HCT116 (cell line): Measurements from ENCODE around the gene BAHCC1. TPM values are rescaled to one million over a fixed set of nuclear protein-coding genes. Genes with fewer than 3 reads are reported as not detected.

Source experiments
- ATAC-seq: fragments of 200-7000 bp; cut with Tn5 transposase; 2 replicates; pipeline ENCODE4 v1.9.1; 2020; ENCODE audit warnings: mild to moderate bottlenecking, moderate library complexity
- BruUV-seq: library from RNA; stranded (reverse); fragments of 400-500 nt; replicated peaks from 2 replicates; lab custom pipeline; 2021; lab: Mats Ljungman, UMichigan
- CTCF ChIA-PET: fragments of 300-600 bp; sonication (Branson Sonifier 250); formaldehyde crosslinking; loops from one replicate; lab custom pipeline; 2021; ENCODE audit warnings: antibody characterized with exemption; lab: Charles Lee
- POLR2A ChIA-PET: fragments of 300-600, 350-600 bp; sonication (Branson Sonifier 250); formaldehyde crosslinking; loops from one replicate; lab custom pipeline; 2021; ENCODE audit warnings: antibody characterized with exemption; lab: Charles Lee
- RAD21 ChIA-PET, 2 experiments: fragments of 300-600 bp; sonication (Branson Sonifier 250); formaldehyde crosslinking; loops; one replicate each; lab custom pipeline; 2023; ENCODE audit warnings: low total read pairs in 2 of 2; ENCODE audit not compliant: uncharacterized antibody in 2 of 2, unreplicated experiment in 2 of 2, low non-redundant PET in 1 of 2; lab: Charles Lee
- DNase-seq: peaks from one replicate; pipeline ENCODE4 v3.0.0-alpha.2; 2010; ENCODE audit warnings: low read depth, low spot score
- H2AFZ ChIP-seq: fragments of 200-600 bp; shearing (Covaris generic), sonication (generic); 2 replicates; pipeline ENCODE4 v1.6.1; 2017; ENCODE audit warnings: low read depth, mixed run types, mixed read lengths, antibody characterized with exemption, low read length; ENCODE audit not compliant: poor library complexity, severe bottlenecking
- H3K27ac ChIP-seq: 2 replicates; pipeline ENCODE4 v1.5.1; 2012; ENCODE audit warnings: low read depth, low read length
- H3K27me3 ChIP-seq: fragments of 200-600 bp; sonication (generic); 2 replicates; pipeline ENCODE4 v1.6.1; 2016; ENCODE audit warnings: mixed run types, low read length, mixed read lengths; ENCODE audit not compliant: insufficient read depth
- H3K36me3 ChIP-seq, 2 experiments: fragments of 200-500 bp in 1 of 2; fragments of 200-600 bp in 1 of 2; sonication (Bioruptor generic) in 1 of 2; sonication (generic) in 1 of 2; 2 replicates each; pipeline versions ENCODE4 v1.5.1 to v1.6.1; 2014 to 2016; ENCODE audit warnings: low read length in 2 of 2, inconsistent platforms in 1 of 2, mixed read lengths in 1 of 2, mixed run types in 1 of 2; ENCODE audit not compliant: insufficient read depth in 2 of 2, control insufficient read depth in 1 of 2
- H3K4me1 ChIP-seq, 2 experiments: fragments of 200-600 bp in 1 of 2; sonication (generic) in 1 of 2; 2 replicates each; pipeline versions ENCODE4 v1.5.1 to v1.6.1; 2012 to 2017; ENCODE audit warnings: low read length in 2 of 2, inconsistent platforms in 1 of 2, mild to moderate bottlenecking in 1 of 2, mixed read lengths in 1 of 2, mixed run types in 1 of 2, moderate library complexity in 1 of 2; ENCODE audit not compliant: insufficient read depth in 2 of 2, control insufficient read depth in 1 of 2
- H3K4me2 ChIP-seq: fragments of 200-600 bp; sonication (generic); 2 replicates; pipeline ENCODE4 v1.6.1; 2017; ENCODE audit warnings: mixed run types, low read length, mixed read lengths
- H3K4me3 ChIP-seq, 2 experiments: fragments of 200-600 bp in 1 of 2; sonication (generic) in 1 of 2; replicated peaks in 1 of 2; 2 replicates each; pipeline ENCODE4 v1.5.1; 2011 to 2016; ENCODE audit warnings: low read length in 2 of 2, control low read depth in 1 of 2, low read depth in 1 of 2, mild to moderate bottlenecking in 1 of 2, mixed read lengths in 1 of 2, mixed run types in 1 of 2
- H3K79me2 ChIP-seq: fragments of 200-600 bp; sonication (generic); 2 replicates; pipeline ENCODE4 v1.6.1; 2017; ENCODE audit warnings: mild to moderate bottlenecking, mixed run types, low read length, moderate library complexity, mixed read lengths; ENCODE audit not compliant: insufficient read depth
- H3K9ac ChIP-seq: fragments of 200-600 bp; sonication (generic); 2 replicates; pipeline ENCODE4 v1.6.1; 2016; ENCODE audit warnings: low read length, mixed read lengths
- H3K9me2 ChIP-seq: fragments of 200-600 bp; sonication (generic), shearing (Covaris generic); 2 replicates; pipeline ENCODE4 v1.6.1; 2017; ENCODE audit warnings: mixed run types, mild to moderate bottlenecking, moderate library complexity; ENCODE audit not compliant: insufficient read depth
- H3K9me3 ChIP-seq, 2 experiments: fragments of 200-500 bp in 1 of 2; fragments of 200-600 bp in 1 of 2; sonication (Bioruptor generic) in 1 of 2; sonication (generic) in 1 of 2; 2 replicates each; pipeline ENCODE4 v1.6.1; 2014 to 2017; ENCODE audit warnings: low read length in 2 of 2, mixed read lengths in 2 of 2, inconsistent platforms in 1 of 2, low read depth in 1 of 2, mild to moderate bottlenecking in 1 of 2, mixed run types in 1 of 2, moderate library complexity in 1 of 2; ENCODE audit not compliant: control insufficient read depth in 1 of 2, insufficient read depth in 1 of 2
- H4K20me1 ChIP-seq: fragments of 200-600 bp; sonication (generic), shearing (Covaris generic); 2 replicates; pipeline ENCODE4 v1.6.1; 2017; ENCODE audit warnings: mixed run types, mild to moderate bottlenecking, moderate library complexity; ENCODE audit not compliant: insufficient read depth
- CEBPB ChIP-seq: IDR thresholded peaks from 2 replicates; pipeline ENCODE4 v1.6.1; 2012; ENCODE audit warnings: low read depth
- JUND ChIP-seq: IDR thresholded peaks from 2 replicates; pipeline ENCODE4 v1.6.1; 2012
- MAX ChIP-seq: IDR thresholded peaks from 2 replicates; pipeline ENCODE4 v1.6.1; 2012
- POLR2A ChIP-seq: IDR thresholded peaks from 2 replicates; pipeline ENCODE4 v1.7.0; 2011; ENCODE audit warnings: borderline replicate concordance; ENCODE audit not compliant: insufficient read depth, insufficient read length; ENCODE audit errors: extremely low read depth
- SIN3A ChIP-seq: IDR thresholded peaks from 2 replicates; pipeline ENCODE4 v1.6.1; 2012; ENCODE audit warnings: low read depth
- SP1 ChIP-seq: IDR thresholded peaks from 2 replicates; pipeline ENCODE4 v1.6.1; 2012; ENCODE audit warnings: low read depth
- SRF ChIP-seq: IDR thresholded peaks from 2 replicates; pipeline ENCODE4 v1.6.1; 2012; ENCODE audit warnings: low read depth
- YY1 ChIP-seq: IDR thresholded peaks from 2 replicates; pipeline ENCODE4 v1.6.1; 2011; ENCODE audit warnings: low read length, low read depth, moderate library complexity, mild to moderate bottlenecking; ENCODE audit not compliant: insufficient replicate concordance; ENCODE audit errors: extremely low read depth
- intact Hi-C: fragments of 100-400 bp; cut with micrococcal nuclease; formaldehyde crosslinking; loops from 2 replicates; pipeline ENCODE4 v1.10.0; 2022
- total RNA-seq: library from RNA; stranded (reverse); gene quantifications from one replicate; pipeline ENCODE4 v1.2.1, GENCODE V29; 2021; ENCODE audit not compliant: unreplicated experiment
- TF ChIP-seq, protein P1 (sequence below): IDR thresholded peaks from 2 replicates; pipeline ENCODE4 v1.6.1; 2012
- TF ChIP-seq, protein P2 (sequence below): IDR thresholded peaks from 2 replicates; pipeline ENCODE4 v1.6.1; 2011; ENCODE audit warnings: mild to moderate bottlenecking, low read length, moderate library complexity; ENCODE audit not compliant: insufficient replicate concordance; ENCODE audit errors: extremely low read depth

The BAHCC1 gene
- total RNA-seq, 1 experiment from 2014 or later, result 45.2 TPM

- ChIA-PET CTCF (no interaction called here), RAD21 (no interaction called here), POLR2A (interaction anchor here (2.9 kb wide), 1 partner anchor 22 kb away, joined by 10 read pairs; no protein-coding TSS in a partner anchor)
- no peak for DNase-seq
- H3K36me3 ChIP-seq, result no peaks in the 10 kb centered on the region
- TF ChIP-seq CEBPB (no peak), SP1 (no peak), MAX (no peak), SRF (no peak), POLR2A (no peak), JUND (no peak), SIN3A (no peak), YY1 (no peak)
- TF ChIP-seq, protein P1, sequence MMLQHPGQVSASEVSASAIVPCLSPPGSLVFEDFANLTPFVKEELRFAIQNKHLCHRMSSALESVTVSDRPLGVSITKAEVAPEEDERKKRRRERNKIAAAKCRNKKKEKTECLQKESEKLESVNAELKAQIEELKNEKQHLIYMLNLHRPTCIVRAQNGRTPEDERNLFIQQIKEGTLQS, result no peak
- TF ChIP-seq, protein P2, sequence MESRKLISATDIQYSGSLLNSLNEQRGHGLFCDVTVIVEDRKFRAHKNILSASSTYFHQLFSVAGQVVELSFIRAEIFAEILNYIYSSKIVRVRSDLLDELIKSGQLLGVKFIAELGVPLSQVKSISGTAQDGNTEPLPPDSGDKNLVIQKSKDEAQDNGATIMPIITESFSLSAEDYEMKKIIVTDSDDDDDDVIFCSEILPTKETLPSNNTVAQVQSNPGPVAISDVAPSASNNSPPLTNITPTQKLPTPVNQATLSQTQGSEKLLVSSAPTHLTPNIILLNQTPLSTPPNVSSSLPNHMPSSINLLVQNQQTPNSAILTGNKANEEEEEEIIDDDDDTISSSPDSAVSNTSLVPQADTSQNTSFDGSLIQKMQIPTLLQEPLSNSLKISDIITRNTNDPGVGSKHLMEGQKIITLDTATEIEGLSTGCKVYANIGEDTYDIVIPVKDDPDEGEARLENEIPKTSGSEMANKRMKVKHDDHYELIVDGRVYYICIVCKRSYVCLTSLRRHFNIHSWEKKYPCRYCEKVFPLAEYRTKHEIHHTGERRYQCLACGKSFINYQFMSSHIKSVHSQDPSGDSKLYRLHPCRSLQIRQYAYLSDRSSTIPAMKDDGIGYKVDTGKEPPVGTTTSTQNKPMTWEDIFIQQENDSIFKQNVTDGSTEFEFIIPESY, result no peak
- H4K20me1 ChIP-seq, result no peaks in the 10 kb centered on the region
- no peak for ATAC-seq
- H3K9me3 ChIP-seq, result no peaks in the 10 kb centered on the region
- H3K79me2 ChIP-seq, result no peaks in the 10 kb centered on the region; the same call in 1 of the 2 replicates
- peak overlapping the region; percentile 99 for H3K27ac ChIP-seq
- H3K4me2 ChIP-seq, result peak overlapping the region; percentile 91
- H3K27me3 ChIP-seq, result no peaks in the 10 kb centered on the region
- intact Hi-C loops, result loop anchor here (5.0 kb wide), 2 partner anchors 190 to 345 kb away; partner anchors contain the start of gene SLC38A10
- no peak overlapping the region for H2AFZ ChIP-seq
- BruUV-seq, result no TSS peak
- no peaks in the 10 kb centered on the region for H3K9me2 ChIP-seq
- H3K4me1 ChIP-seq, result peaks cover 25 to 62% of the 10 kb centered on the region in 2 experiments
- H3K9ac ChIP-seq, result peak overlapping the region; percentile 96
- H3K4me3 ChIP-seq, result peak overlapping the region; percentile 43 to 71
These were observed 91.8 kb downstream of the BAHCC1 start for GRCh38 chr17:81487089-81487486.
